ENCODE data around the gene RGL1. TPM values are rescaled to one million over a fixed set of nuclear protein-coding genes. Genes with fewer than 3 reads are reported as not detected.

Gene RGL1
- total RNA-seq, 1 donor = 1.5 TPM

DNA sequence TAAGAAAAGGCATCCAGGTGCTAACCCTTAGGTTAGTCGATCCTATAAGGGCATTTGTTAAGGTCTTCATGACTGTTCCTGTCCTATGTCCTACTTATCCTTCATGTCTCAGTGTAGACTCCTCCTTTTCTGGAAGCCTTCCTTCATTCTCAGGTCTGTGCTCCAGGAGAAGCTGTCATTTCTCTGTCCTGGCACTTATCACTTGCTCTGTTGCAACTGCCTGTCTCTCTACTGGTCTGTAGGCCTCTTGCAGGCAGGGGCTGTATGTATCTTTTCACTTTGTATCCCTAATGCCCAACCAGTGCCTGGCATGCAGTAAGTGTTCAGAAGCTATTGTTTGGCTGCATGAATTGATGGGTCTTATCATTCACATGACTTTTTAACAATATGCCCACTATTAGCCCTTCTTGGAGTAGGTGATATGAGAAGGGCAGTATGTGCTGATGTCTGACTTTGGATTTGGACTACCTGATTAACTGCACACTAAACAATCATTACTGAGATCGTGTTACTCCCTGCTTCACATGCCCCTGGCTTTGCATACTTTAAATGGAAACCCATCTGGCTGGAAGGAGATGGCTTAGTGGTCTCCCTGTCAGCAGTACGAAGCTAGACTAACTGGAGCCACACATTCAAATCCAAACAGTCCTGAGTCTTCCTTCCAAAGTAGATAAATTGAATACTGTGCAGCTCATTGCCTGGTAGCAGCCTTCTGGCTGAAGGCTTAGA is 88.8 kb downstream of the RGL1 start:
- Histone ChIP-seq H3K9me3 (ENCODE audit: low read depth, low read length) (no peaks in the 10 kb centered on the region), H3K4me3 (ENCODE audit: low read length) (no peak overlapping the region), H3K4me1 (ENCODE audit: insufficient read depth, low read length) (peaks cover 34% of the 10 kb centered on the region), H3K27me3 (ENCODE audit: insufficient read depth, low read length) (no peaks in the 10 kb centered on the region)

DNA sequence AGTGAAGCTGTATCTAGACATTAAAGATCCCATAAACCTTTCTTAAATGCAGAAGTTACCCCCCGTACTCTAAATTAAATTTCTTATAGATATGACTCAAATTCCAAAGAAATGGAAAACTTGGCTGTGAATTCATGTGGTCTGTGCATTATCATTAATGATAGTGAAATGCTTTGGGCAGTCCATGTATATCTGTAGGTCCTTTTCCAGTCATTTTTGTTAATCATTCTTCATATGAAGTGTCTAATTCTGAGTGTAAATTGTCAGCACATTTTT is 89.3 kb downstream of the RGL1 start:
- Histone ChIP-seq H3K4me1 (ENCODE audit: insufficient read depth, low read length) (peaks cover 34% of the 10 kb centered on the region), H3K27me3 (ENCODE audit: insufficient read depth, low read length) (no peaks in the 10 kb centered on the region), H3K9me3 (ENCODE audit: low read depth, low read length) (no peaks in the 10 kb centered on the region), H3K4me3 (ENCODE audit: low read length) (no peak overlapping the region)

DNA sequence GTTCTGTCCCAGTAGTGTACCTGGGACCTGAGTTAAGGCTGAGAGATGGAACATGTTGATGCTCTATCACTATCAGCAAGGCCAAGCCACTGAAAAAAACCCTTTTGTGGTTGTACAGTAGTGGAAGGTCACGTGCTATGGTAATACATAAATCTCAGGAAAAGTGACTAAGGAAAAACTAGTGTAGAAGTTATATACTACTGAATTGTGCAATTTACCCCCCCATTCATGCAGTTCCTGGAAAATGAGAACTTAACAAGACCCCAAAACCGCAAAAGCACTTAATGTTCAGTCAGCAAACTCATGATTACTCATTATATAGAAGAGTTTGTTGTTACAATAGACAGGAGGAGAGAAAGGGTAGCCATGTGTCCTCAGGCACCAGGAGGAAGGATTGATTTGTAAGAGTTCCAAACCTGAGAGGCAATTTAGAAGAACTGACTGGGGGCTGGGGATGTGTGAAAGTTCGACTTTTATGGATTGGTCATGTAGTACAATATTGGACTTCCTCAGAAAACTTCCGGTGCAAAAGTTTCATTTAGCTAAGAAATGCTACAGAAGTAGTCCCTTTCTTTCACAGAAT is 91.6 kb downstream of the RGL1 start:
- H3K9me3 ChIP-seq (ENCODE audit: low read depth, low read length) = no peaks in the 10 kb centered on the region
- H3K27me3 ChIP-seq (ENCODE audit: insufficient read depth, low read length) = no peaks in the 10 kb centered on the region
- H3K4me1 ChIP-seq (ENCODE audit: insufficient read depth, low read length) = peaks cover 37% of the 10 kb centered on the region
- H3K4me3 ChIP-seq (ENCODE audit: low read length) = no peak overlapping the region

DNA sequence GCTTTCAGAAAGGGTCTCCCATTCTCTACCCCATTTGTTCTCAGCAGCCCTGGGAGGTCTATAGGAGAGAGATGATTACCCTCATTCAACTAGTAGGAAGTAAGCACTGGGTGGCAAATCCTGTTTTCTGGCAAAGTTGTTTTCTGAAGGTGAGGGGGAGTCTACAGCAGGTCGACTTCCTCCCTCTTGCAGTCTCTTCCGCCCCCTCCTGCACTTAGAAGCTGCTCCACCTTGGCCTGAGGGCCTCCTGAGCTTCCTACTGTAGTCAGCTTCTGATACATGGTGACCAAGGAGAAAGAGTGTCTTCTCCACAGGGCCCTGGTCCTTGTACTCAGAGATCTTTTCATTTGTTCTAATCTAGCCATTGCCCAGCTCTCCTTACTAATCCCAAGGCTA is 93.1 kb downstream of the RGL1 start:
- Histone ChIP-seq H3K9me3 (ENCODE audit: low read depth, low read length) (no peaks in the 10 kb centered on the region), H3K4me3 (ENCODE audit: low read length) (no peak overlapping the region), H3K27me3 (ENCODE audit: insufficient read depth, low read length) (no peaks in the 10 kb centered on the region), H3K4me1 (ENCODE audit: insufficient read depth, low read length) (peaks cover 42% of the 10 kb centered on the region)

DNA sequence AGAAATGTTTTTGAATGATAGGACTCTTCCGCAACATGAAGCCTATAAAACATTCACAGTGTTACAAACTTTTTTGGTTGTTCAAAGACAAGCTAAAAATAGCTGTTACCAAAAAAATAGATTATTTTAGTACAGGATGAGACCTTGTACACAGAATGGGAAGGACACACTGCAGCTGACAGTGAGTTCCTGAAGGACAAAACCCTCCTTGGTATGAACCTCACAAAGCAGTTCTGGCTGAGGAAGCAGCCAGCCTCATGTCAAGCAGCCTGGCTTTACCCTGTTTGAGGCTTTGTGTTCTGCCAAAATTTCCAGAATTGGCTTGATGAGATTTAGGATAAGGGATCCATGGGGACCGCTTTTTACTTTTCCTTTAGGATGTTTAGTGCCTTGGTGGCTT is 93.7 kb downstream of the RGL1 start:
- peaks cover 42% of the 10 kb centered on the region for H3K4me1 ChIP-seq (ENCODE audit: insufficient read depth, low read length)
- H3K4me3 ChIP-seq (ENCODE audit: low read length) = no peak overlapping the region
- H3K27me3 ChIP-seq (ENCODE audit: insufficient read depth, low read length) = no peaks in the 10 kb centered on the region
- no peaks in the 10 kb centered on the region for H3K9me3 ChIP-seq (ENCODE audit: low read depth, low read length)

DNA sequence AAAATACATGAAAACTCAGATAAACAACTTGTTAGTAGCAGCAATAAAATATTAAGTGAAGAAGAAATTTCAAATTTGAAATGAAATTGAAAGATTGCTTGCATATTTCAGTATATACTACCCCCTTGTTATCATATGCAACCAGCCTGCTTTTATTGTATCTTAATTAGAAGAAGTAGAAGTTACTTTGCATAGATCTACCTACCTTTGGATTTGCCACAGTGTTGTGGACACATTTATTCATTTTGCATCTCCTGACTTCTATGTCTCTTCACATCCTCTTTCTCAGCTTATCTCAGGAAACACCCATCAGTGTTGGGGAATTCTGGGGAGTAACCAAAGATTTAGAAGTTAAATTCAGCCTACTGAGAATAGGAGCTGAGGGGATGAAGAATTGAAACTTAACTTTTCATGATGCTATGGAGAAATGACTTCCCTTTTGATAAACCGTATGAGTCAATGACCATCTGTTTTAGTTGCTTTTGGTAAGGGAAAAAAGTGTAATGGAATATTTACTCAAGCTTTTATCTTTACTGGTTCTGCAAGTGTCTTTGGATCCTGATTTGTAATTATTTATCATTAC is 96.9 kb downstream of the RGL1 start:
- no peaks in the 10 kb centered on the region for H3K9me3 ChIP-seq (ENCODE audit: low read depth, low read length)
- H3K4me1 ChIP-seq (ENCODE audit: insufficient read depth, low read length) = peaks cover 28% of the 10 kb centered on the region

DNA sequence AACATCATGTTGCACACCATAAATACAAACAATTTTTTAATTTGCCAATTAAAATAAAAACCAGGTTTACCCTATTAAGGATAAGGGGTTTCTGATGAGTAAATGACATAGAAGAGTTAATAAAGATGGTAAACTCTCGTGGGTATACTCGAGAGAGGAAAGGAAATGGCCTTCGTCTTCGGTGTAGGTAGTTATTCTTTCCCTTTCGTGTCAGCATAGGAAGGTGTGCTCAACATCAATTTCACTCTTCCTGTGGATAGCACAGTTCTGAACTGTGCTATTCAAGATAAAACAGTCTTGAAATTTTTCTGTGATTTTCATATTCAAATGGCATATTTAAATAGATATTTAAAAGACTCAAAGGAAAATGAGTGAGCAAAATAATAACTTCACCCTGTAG is 98.2 kb downstream of the RGL1 start:
- no peaks in the 10 kb centered on the region for H3K27me3 ChIP-seq (ENCODE audit: insufficient read depth, low read length)
- H3K4me3 ChIP-seq (ENCODE audit: low read length) = no peak overlapping the region
- peaks cover 15% of the 10 kb centered on the region for H3K4me1 ChIP-seq (ENCODE audit: insufficient read depth, low read length)
- no peaks in the 10 kb centered on the region for H3K9me3 ChIP-seq (ENCODE audit: low read depth, low read length)

More for the DNA sequence above, 96.9 kb downstream of the RGL1 start:
- no peak overlapping the region for H3K4me3 ChIP-seq (ENCODE audit: low read length)
- H3K27me3 ChIP-seq (ENCODE audit: insufficient read depth, low read length) = no peaks in the 10 kb centered on the region

DNA sequence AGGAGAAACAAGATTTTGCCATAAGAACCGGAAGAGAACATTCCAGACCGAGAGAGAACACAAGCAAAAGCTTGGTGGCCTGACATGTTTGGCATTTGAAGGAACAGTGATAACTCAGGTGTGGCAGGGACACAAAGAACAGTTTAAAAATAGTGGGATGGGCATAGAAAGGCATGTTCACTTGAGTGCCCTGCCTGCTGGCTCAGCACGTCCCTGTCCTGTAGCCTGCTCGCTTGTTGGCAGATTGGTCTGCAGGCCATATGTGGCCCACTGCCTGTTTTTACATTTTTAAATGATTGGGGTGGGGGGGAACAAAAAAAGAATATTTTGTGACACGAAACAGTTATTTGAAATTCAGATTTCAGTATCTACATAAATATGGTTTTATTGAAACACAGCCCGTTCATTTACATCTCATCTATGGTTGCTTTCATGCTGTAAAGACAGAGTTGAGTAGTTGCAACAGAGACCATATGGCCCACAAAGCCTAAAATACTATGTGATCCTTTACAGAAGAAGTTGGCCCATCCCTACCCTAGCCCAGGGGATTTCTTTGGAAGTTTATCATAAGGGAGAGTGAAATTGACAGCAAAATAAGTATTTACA is 100.7 kb downstream of the RGL1 start:
- Histone ChIP-seq H3K4me1 (ENCODE audit: insufficient read depth, low read length) (peaks cover 19% of the 10 kb centered on the region), H3K4me3 (ENCODE audit: low read length) (no peak overlapping the region), H3K27me3 (ENCODE audit: insufficient read depth, low read length) (no peaks in the 10 kb centered on the region), H3K9me3 (ENCODE audit: low read depth, low read length) (no peaks in the 10 kb centered on the region)

DNA sequence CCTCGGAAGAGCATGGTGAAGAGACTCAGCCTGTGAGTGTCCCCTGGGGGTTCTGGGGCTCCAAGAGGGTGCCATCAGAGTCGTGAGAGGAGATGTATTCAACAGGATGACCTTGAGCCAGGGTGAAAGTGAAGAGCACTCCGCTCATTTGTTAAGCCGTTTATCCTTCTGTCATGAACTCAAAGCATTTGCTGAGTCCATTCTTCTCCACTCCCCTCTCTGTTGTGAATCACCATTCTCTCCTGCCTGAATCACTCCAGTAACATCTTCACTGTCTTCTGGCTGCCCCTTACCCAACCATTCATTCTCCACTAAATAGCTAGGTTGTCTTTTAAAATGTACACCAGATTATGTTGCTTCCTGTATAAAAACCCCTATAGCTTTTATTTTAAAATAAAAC is 102.2 kb downstream of the RGL1 start:
- Histone ChIP-seq H3K9me3 (ENCODE audit: low read depth, low read length) (no peaks in the 10 kb centered on the region), H3K4me1 (ENCODE audit: insufficient read depth, low read length) (peaks cover 27% of the 10 kb centered on the region), H3K27me3 (ENCODE audit: insufficient read depth, low read length) (no peaks in the 10 kb centered on the region), H3K4me3 (ENCODE audit: low read length) (no peak overlapping the region)

DNA sequence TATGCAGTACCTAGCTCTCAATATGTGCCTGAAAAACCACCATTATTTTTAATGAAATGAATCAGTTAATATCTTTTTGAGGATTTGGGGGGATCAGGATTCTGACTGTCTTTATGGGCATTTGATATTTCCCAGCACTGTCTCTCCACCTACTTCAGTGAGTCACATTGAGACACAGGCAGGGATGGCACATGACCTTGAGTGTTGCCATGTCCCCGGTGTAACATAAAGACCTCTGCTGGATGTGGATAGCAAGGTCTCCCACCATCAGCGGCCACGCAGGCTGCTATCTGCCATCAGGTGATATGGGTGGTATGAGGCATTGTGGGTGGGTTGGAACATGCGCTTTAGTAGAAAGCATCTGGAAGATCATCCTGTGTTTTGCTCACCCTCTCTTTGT is 103.2 kb downstream of the RGL1 start:
- no peaks in the 10 kb centered on the region for H3K27me3 ChIP-seq (ENCODE audit: insufficient read depth, low read length)
- peaks cover 25% of the 10 kb centered on the region for H3K4me1 ChIP-seq (ENCODE audit: insufficient read depth, low read length)
- H3K9me3 ChIP-seq (ENCODE audit: low read depth, low read length) = no peaks in the 10 kb centered on the region
- H3K4me3 ChIP-seq (ENCODE audit: low read length) = no peak overlapping the region

DNA sequence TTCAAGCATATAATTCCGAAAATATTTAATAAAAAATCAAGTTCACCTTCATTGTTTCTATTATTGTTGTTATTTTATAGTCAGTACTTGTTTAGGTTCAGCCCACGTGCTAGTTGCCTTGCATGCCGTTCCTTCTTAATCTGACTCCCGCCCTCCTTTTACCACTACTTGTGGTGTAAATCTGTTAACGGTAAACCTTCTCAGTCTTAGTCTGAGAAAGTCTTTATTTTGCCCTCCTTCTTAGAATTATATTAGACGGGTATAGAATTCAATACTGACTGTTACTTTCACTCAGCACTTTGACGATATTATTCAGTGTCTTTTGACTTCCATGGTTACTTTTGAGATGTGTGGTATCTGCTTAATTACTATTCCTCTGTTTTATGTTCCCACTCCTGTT is 104.8 kb downstream of the RGL1 start:
- Histone ChIP-seq H3K27me3 (ENCODE audit: insufficient read depth, low read length) (no peaks in the 10 kb centered on the region), H3K4me3 (ENCODE audit: low read length) (no peak overlapping the region), H3K4me1 (ENCODE audit: insufficient read depth, low read length) (peaks cover 25% of the 10 kb centered on the region), H3K9me3 (ENCODE audit: low read depth, low read length) (no peaks in the 10 kb centered on the region)

DNA sequence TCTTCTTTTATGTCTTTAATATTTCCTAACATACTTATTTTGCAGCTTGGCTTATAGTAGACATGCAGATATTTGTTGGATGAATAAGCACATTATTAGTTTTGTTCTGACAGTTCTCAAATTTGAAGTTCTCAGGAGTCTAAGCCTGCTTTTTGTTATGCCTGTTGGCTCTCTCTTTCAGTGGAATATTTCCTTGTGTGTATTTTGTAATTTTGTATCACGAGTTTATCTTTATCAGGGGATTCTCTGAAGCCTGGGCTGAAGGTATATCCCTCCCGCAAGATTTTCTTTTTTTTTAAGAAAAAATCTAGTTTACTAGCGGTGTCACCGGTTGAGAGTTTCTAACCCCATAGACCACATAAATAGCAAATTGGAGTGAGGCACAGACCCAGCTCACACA is 105.9 kb downstream of the RGL1 start:
- Histone ChIP-seq H3K4me1 (ENCODE audit: insufficient read depth, low read length) (peaks cover 28% of the 10 kb centered on the region), H3K9me3 (ENCODE audit: low read depth, low read length) (no peaks in the 10 kb centered on the region), H3K4me3 (ENCODE audit: low read length) (no peak overlapping the region), H3K27me3 (ENCODE audit: insufficient read depth, low read length) (no peaks in the 10 kb centered on the region)

DNA sequence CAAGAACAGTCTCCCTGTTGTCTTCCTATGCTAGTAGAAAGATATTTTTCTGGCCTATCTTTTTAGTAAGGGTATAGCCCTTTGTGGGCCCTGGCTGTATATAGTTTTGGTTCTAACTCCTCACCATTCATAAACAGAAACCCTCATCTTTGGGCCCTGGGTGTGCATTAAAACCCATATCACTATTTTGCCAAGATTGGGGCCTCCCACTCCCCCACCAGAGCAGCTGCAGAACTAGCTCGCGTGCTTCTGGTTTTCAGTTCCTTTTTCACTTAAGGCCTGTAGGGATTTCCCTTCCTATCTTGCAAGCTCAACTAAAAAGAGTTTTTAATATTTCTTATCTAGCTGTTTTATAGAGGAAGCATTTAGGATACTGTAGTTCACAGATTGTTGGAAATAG is 106.4 kb downstream of the RGL1 start:
- no peaks in the 10 kb centered on the region for H3K27me3 ChIP-seq (ENCODE audit: insufficient read depth, low read length)
- no peaks in the 10 kb centered on the region for H3K9me3 ChIP-seq (ENCODE audit: low read depth, low read length)
- peaks cover 32% of the 10 kb centered on the region for H3K4me1 ChIP-seq (ENCODE audit: insufficient read depth, low read length)
- H3K4me3 ChIP-seq (ENCODE audit: low read length) = no peak overlapping the region

DNA sequence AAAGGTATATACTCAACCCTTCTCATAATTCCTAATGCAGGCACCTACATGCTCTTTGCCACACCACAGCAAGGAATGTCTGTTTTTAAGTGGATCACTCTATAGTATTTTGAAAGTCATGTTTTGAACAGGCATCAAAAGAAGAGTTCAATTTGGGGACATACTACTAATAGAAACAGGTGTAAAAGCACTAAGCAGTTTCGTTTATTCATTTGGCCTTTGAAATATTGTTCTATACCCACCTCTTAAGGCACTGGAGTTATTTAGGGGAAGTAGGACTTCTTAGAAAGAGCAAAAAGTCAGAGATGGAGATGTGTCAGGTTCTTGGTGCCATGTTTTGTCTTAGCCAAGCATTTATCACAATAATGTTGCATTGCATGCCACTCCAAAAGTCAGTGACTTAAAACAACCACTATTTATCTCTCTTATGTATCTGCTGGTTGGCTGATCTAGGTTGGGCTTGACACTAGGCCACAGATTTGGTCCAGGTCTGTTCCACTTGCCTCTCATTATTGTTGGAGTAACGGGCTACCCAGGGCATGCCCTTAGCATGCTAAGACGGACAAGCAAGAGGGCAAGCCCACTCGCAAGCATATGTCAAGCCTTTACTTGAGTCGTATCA is 107.5 kb downstream of the RGL1 start:
- H3K4me1 ChIP-seq (ENCODE audit: insufficient read depth, low read length) = peaks cover 32% of the 10 kb centered on the region
- no peaks in the 10 kb centered on the region for H3K27me3 ChIP-seq (ENCODE audit: insufficient read depth, low read length)
- no peaks in the 10 kb centered on the region for H3K9me3 ChIP-seq (ENCODE audit: low read depth, low read length)
- H3K4me3 ChIP-seq (ENCODE audit: low read length) = no peak overlapping the region

DNA sequence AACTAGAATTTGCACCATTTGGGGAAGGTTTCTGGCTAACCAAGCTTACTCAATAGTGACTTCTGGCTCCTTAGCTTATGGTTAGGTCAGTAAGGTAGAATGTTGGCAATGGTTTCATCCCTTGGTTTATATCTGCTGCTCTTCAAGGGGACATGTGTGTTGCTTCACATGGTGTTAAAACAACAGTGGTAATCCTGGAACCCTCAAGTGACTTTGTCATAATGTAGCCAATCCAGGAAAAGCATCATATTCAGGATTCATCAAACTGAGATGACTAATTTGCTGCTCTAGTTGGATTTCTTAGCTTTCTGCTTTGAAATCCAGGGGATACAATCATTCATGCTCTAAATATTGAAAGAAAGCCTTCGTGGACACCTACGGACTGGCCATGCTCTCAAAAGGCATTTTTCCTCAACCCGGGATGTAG is 108.7 kb downstream of the RGL1 start:
- Histone ChIP-seq H3K4me3 (ENCODE audit: low read length) (no peak overlapping the region), H3K9me3 (ENCODE audit: low read depth, low read length) (no peaks in the 10 kb centered on the region), H3K27me3 (ENCODE audit: insufficient read depth, low read length) (no peaks in the 10 kb centered on the region), H3K4me1 (ENCODE audit: insufficient read depth, low read length) (peaks cover 32% of the 10 kb centered on the region)

All from mononuclear cell (primary cell).